ENCODE data around the gene NPC2.
A peak's percentile ranks its signal among the peaks of the same experiment; 100 is the strongest.

Gene NPC2

GRCh38 chr14:74444866-74445265 lies 48.2 kb downstream of the NPC2 start:
- no peak for TF ChIP-seq CTCF (conservative IDR thresholded peaks at IDR 0.05)
- H3K27ac ChIP-seq, result no peak overlapping the region

- H3K27ac ChIP-seq, result no peak overlapping the region
- TF ChIP-seq CTCF (conservative IDR thresholded peaks at IDR 0.05), result no peak
Measured at GRCh38 chr14:74442757-74443156, 50.3 kb downstream of the NPC2 start.

GRCh38 chr14:74441113-74441512 lies 52.0 kb downstream of the NPC2 start:
- TF ChIP-seq CTCF (conservative IDR thresholded peaks at IDR 0.05), result no peak
- no peak overlapping the region for H3K27ac ChIP-seq

- peak overlapping the region; percentile 53 for H3K27ac ChIP-seq
- TF ChIP-seq CTCF (conservative IDR thresholded peaks at IDR 0.05), result no peak
Measured at GRCh38 chr14:74438351-74438915, 54.7 kb downstream of the NPC2 start.

GRCh38 chr14:74437496-74438053 lies 55.5 kb downstream of the NPC2 start:
- TF ChIP-seq CTCF (conservative IDR thresholded peaks at IDR 0.05), result no peak
- H3K27ac ChIP-seq, result peak overlapping the region; percentile 53

GRCh38 chr14:74434294-74434693 lies 58.8 kb downstream of the NPC2 start:
- TF ChIP-seq CTCF (conservative IDR thresholded peaks at IDR 0.05), result no peak
- no peak overlapping the region for H3K27ac ChIP-seq

- no peak overlapping the region for H3K27ac ChIP-seq
- TF ChIP-seq CTCF (conservative IDR thresholded peaks at IDR 0.05), result no peak
Measured at GRCh38 chr14:74429991-74430390, 63.1 kb downstream of the NPC2 start.
